Transverse colon (tissue), 3 donors: ENCODE results near the gene SDK1.

ENCODE experiments used
- CTCF ChIP-seq, 5 experiments: fragments of 200-600 bp in 3 of 5; fragments of 450-650 bp in 2 of 5; sonication (generic) in 3 of 5; IDR thresholded peaks; 1 replicate in 2 of 5; 2 replicates in 3 of 5; pipeline ENCODE4 v1.5.1; 2016 to 2017; ENCODE audit warnings: antibody characterized with exemption in 5 of 5, inconsistent platforms in 3 of 5, mild to moderate bottlenecking in 2 of 5, moderate library complexity in 1 of 5
- EP300 ChIP-seq: sonication (generic); formaldehyde crosslinking; IDR thresholded peaks from one replicate; pipeline ENCODE4 v1.6.1; 2017; ENCODE audit warnings: antibody characterized with exemption, low read depth
- POLR2A ChIP-seq: fragments of 450-650 bp; IDR thresholded peaks from one replicate; pipeline ENCODE4 v1.6.1; 2016; ENCODE audit warnings: antibody characterized with exemption, mild to moderate bottlenecking, moderate library complexity

- TF ChIP-seq CTCF (IDR thresholded peaks at IDR 0.05) (peak; percentile 19 to 40 (median 35)), EP300 (no peak), POLR2A (no peak)
These were observed 372.5 kb downstream of the SDK1 start for GRCh38 chr7:3673524-3673923.
